ENCODE data around the gene NPR1. TPM values are rescaled to one million over a fixed set of nuclear protein-coding genes. Genes with fewer than 3 reads are reported as not detected.

Gene NPR1
- polyA plus RNA-seq, 2 of the 4 experiments (the other 2 are of a cell fraction), result 0.39 to 1.9 TPM

DNA sequence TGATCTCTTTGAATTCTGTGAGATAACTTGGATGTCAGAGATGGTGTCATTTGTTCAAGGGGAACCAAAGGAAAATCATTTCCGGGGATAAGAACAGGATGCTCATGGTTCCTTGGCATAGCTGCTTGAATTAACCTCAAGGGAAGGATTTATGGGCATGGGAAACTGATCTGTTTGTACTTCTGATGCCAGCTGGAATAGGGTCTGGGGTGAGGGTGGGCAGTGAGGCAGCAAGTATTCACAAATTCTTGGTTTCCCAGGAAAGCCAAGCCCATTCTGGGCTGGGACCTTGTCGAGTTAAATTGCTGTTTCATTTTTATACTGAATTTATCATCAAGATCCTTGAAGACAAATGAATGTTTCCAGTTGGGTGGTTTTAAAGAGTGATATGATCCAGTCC lies 63.5 kb downstream of the NPR1 start:
- 74% methylated on average over 2 of the region's 2 CpGs for WGBS (ENCODE audit: missing lambda C conversion rate)
- no peak for FAIRE-seq
- peak overlapping the region in 1 of 2 experiments; percentile 74; a peak in 4 of 6 replicates for H3K27ac ChIP-seq
- H3K4me2 ChIP-seq, result peak overlapping the region; percentile 61
- CTCF ChIA-PET, result interaction anchor here (0.5 to 3.2 kb wide), 5 partner anchors 8 to 204 kb away, joined by 3 to 19 read pairs (median 4); partner anchors contain the start of genes DENND4B and NPR1
- H3K4me3 ChIP-seq, result no peak overlapping the region
- no peak for DNase-seq (ENCODE audit: low read depth in 1 of 2, low spot score in 1 of 2)
- H3K9me3 ChIP-seq, result no peaks in the 10 kb centered on the region
- ATAC-seq, result no peak
- TF ChIP-seq HOXA7 (CRISPR knock-in tag; IDR thresholded peaks at IDR 0.05) (no peak), NPAS2 (CRISPR knock-in tag; IDR thresholded peaks at IDR 0.05; ENCODE audit: borderline replicate concordance) (no peak), FOXS1 (CRISPR knock-in tag; IDR thresholded peaks at IDR 0.05) (no peak), MAFK (IDR thresholded peaks at IDR 0.05; ENCODE audit: partially characterized antibody) (no peak), JUNB (IDR thresholded peaks at IDR 0.05) (no peak), GATA3 (IDR thresholded peaks at IDR 0.05; ENCODE audit: borderline replicate concordance) (no peak), ZSCAN20 (CRISPR knock-in tag; IDR thresholded peaks at IDR 0.05) (no peak), EHF (CRISPR knock-in tag; IDR thresholded peaks at IDR 0.05) (no peak), MAZ (IDR thresholded peaks at IDR 0.05; ENCODE audit: borderline replicate concordance, low read depth, low read length) (no peak), RFX5 (IDR thresholded peaks at IDR 0.05) (no peak)
- TF ChIP-seq, protein P1, sequence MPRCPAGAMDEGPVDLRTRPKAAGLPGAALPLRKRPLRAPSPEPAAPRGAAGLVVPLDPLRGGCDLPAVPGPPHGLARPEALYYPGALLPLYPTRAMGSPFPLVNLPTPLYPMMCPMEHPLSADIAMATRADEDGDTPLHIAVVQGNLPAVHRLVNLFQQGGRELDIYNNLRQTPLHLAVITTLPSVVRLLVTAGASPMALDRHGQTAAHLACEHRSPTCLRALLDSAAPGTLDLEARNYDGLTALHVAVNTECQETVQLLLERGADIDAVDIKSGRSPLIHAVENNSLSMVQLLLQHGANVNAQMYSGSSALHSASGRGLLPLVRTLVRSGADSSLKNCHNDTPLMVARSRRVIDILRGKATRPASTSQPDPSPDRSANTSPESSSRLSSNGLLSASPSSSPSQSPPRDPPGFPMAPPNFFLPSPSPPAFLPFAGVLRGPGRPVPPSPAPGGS (IDR thresholded peaks at IDR 0.05), result no peak
- TF ChIP-seq, protein P2, sequence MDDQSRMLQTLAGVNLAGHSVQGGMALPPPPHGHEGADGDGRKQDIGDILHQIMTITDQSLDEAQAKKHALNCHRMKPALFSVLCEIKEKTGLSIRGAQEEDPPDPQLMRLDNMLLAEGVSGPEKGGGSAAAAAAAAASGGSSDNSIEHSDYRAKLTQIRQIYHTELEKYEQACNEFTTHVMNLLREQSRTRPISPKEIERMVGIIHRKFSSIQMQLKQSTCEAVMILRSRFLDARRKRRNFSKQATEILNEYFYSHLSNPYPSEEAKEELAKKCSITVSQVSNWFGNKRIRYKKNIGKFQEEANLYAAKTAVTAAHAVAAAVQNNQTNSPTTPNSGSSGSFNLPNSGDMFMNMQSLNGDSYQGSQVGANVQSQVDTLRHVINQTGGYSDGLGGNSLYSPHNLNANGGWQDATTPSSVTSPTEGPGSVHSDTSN (IDR thresholded peaks at IDR 0.05), result no peak
- TF ChIP-seq, protein P3, sequence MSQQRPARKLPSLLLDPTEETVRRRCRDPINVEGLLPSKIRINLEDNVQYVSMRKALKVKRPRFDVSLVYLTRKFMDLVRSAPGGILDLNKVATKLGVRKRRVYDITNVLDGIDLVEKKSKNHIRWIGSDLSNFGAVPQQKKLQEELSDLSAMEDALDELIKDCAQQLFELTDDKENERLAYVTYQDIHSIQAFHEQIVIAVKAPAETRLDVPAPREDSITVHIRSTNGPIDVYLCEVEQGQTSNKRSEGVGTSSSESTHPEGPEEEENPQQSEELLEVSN (IDR thresholded peaks at IDR 0.05; ENCODE audit: borderline replicate concordance, low read depth), result no peak
- TF ChIP-seq, protein P4, sequence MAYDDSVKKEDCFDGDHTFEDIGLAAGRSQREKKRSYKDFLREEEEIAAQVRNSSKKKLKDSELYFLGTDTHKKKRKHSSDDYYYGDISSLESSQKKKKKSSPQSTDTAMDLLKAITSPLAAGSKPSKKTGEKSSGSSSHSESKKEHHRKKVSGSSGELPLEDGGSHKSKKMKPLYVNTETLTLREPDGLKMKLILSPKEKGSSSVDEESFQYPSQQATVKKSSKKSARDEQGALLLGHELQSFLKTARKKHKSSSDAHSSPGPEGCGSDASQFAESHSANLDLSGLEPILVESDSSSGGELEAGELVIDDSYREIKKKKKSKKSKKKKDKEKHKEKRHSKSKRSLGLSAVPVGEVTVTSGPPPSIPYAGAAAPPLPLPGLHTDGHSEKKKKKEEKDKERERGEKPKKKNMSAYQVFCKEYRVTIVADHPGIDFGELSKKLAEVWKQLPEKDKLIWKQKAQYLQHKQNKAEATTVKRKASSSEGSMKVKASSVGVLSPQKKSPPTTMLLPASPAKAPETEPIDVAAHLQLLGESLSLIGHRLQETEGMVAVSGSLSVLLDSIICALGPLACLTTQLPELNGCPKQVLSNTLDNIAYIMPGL (CRISPR knock-in tag; IDR thresholded peaks at IDR 0.05; ENCODE audit: borderline replicate concordance), result no peak
- POLR2A ChIA-PET, result no interaction called here
- peaks cover 23% of the 10 kb centered on the region for H3K4me1 ChIP-seq

DNA sequence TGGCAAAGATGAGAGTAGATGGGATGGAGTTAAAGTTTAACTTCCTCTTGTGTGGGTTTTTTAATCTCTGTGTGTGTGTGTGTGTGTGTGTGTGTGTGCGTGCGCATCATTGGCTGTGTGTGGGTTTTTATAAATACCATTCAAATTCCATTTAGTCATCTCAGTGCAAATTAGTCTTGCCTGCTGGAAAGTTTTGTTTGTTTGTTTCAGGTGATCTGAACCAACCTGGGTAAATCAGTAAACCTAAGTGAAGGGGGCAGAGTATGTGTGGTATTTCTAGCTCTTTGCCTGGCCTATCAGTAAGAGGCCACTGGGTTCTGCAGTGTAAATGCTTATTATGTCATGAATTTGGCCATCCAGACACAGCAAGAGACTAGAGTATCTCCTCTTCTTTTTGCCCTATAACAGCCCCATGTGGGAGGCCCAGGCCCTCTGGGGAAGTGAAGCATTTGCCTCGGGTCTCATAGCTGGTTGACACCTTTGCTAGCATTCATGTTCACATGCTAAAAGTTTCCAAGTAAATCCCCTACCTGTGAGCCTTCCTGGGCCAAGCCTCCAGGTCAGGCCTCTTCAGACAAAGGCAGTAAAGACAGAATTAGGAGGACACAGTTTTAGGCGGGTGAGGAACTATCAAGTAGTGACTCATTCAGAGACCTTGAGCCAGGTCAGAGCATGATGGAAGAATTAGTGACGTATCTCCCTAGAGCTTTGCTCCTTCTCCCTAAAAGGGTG lies 64.1 kb downstream of the NPR1 start:
- TF ChIP-seq RNF2 (IDR thresholded peaks at IDR 0.05; ENCODE audit: borderline replicate concordance, low read depth), result no peak
- no peak for TF ChIP-seq BHLHE40 (IDR thresholded peaks at IDR 0.05; ENCODE audit: low read depth, low read length)
- no peak for TF ChIP-seq FOSL2 (IDR thresholded peaks at IDR 0.05)
- TF ChIP-seq FOSL2 (CRISPR knock-in tag; IDR thresholded peaks at IDR 0.05), result peak; percentile 17; the same call in 1 of the 2 replicates
- TF ChIP-seq, protein P5, sequence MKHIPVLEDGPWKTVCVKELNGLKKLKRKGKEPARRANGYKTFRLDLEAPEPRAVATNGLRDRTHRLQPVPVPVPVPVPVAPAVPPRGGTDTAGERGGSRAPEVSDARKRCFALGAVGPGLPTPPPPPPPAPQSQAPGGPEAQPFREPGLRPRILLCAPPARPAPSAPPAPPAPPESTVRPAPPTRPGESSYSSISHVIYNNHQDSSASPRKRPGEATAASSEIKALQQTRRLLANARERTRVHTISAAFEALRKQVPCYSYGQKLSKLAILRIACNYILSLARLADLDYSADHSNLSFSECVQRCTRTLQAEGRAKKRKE (CRISPR knock-in tag; IDR thresholded peaks at IDR 0.05; ENCODE audit: low read depth), result no peak
- POLR2A ChIA-PET, result no interaction called here
- Histone ChIP-seq H3K4me3 (no peak overlapping the region), H3K4me2 (peak overlapping the region; percentile 61), H3K9me3 (no peaks in the 10 kb centered on the region), H3K4me1 (peaks cover 23% of the 10 kb centered on the region), H3K27ac (peak overlapping the region in 1 of 2 experiments; percentile 74; a peak in 3 of 6 replicates)
- CTCF ChIA-PET, result interaction anchor here (0.5 to 3.2 kb wide), 7 partner anchors 10 to 390 kb away, joined by 3 to 19 read pairs (median 4); partner anchors contain the start of genes DENND4B and NPR1
- WGBS (ENCODE audit: missing lambda C conversion rate), result 63% methylated on average over 5 of the region's 5 CpGs
- ATAC-seq (peak; percentile 19 to 54; a peak in 3 of 6 replicates), DNase-seq (ENCODE audit: low read depth in 1 of 2, low spot score in 1 of 2) (peak in 1 of 2 experiments; percentile 39), FAIRE-seq (no peak)

Small RNA genes lying within 50 kb of the gene (small RNA-seq; reads per million reads assigned to genes)
- gene MIR8083, result 0 reads per million in 6 experiments
- 0 reads per million in 6 experiments for gene RF00019
- 0 reads per million in 6 experiments for gene RN7SL372P

Other genes starting within 250 kb of the NPR1 start
- gene S100A7, start 218.0 kb upstream of the NPR1 start, polyA plus RNA-seq (2011; rRNA removed), result not detected in 2 replicates
- gene S100A7, start 218.0 kb upstream of the NPR1 start, polyA plus RNA-seq (2017; fragmentation: RNase III; extraction: RNeasy Plus Mini Kit Qiagen cat#74134 plus additional on column Dnase treatment), result not detected in 3 replicates
- gene S100A6, start 142.7 kb upstream of the NPR1 start, polyA plus RNA-seq (2011; rRNA removed), result 898 and 1,226 TPM in 2 replicates
- 2,810 to 4,567 TPM (median 3,552 TPM) in 3 replicates for gene S100A6, start 142.7 kb upstream of the NPR1 start, polyA plus RNA-seq (2017; fragmentation: RNase III; extraction: RNeasy Plus Mini Kit Qiagen cat#74134 plus additional on column Dnase treatment)
- 0.48 and 0.68 TPM in 2 replicates for gene S100A5, start 137.8 kb upstream of the NPR1 start, polyA plus RNA-seq (2011; rRNA removed)
- gene S100A5, start 137.8 kb upstream of the NPR1 start, polyA plus RNA-seq (2017; fragmentation: RNase III; extraction: RNeasy Plus Mini Kit Qiagen cat#74134 plus additional on column Dnase treatment), result 0.17 to 0.57 TPM (median 0.45 TPM) in 3 replicates
- gene S100A4, start 132.9 kb upstream of the NPR1 start, polyA plus RNA-seq (2011; rRNA removed), result 590 and 814 TPM in 2 replicates
- gene S100A4, start 132.9 kb upstream of the NPR1 start, polyA plus RNA-seq (2017; fragmentation: RNase III; extraction: RNeasy Plus Mini Kit Qiagen cat#74134 plus additional on column Dnase treatment), result 2,180 to 3,189 TPM (median 2,584 TPM) in 3 replicates
- gene S100A3, start 129.4 kb upstream of the NPR1 start, polyA plus RNA-seq (2011; rRNA removed), result 25.0 and 25.4 TPM in 2 replicates
- gene S100A3, start 129.4 kb upstream of the NPR1 start, polyA plus RNA-seq (2017; fragmentation: RNase III; extraction: RNeasy Plus Mini Kit Qiagen cat#74134 plus additional on column Dnase treatment), result 71.1 to 88.9 TPM (median 74.0 TPM) in 3 replicates
- gene S100A2, start 112.8 kb upstream of the NPR1 start, polyA plus RNA-seq (2011; rRNA removed), result 5.1 and 6.0 TPM in 2 replicates
- 13.4 to 19.5 TPM (median 15.9 TPM) in 3 replicates for gene S100A2, start 112.8 kb upstream of the NPR1 start, polyA plus RNA-seq (2017; fragmentation: RNase III; extraction: RNeasy Plus Mini Kit Qiagen cat#74134 plus additional on column Dnase treatment)
- gene S100A16, start 65.6 kb upstream of the NPR1 start, polyA plus RNA-seq (2011; rRNA removed), result 270 and 294 TPM in 2 replicates
- gene S100A16, start 65.6 kb upstream of the NPR1 start, polyA plus RNA-seq (2017; fragmentation: RNase III; extraction: RNeasy Plus Mini Kit Qiagen cat#74134 plus additional on column Dnase treatment), result 259 to 298 TPM (median 290 TPM) in 3 replicates
- gene S100A14, start 62.4 kb upstream of the NPR1 start, polyA plus RNA-seq (2011; rRNA removed), result 0.21 and 0.65 TPM in 2 replicates
- 0.16 to 0.21 TPM (median 0.21 TPM) in 3 replicates for gene S100A14, start 62.4 kb upstream of the NPR1 start, polyA plus RNA-seq (2017; fragmentation: RNase III; extraction: RNeasy Plus Mini Kit Qiagen cat#74134 plus additional on column Dnase treatment)
- 98.9 and 113 TPM in 2 replicates for gene S100A13, start 51.2 kb upstream of the NPR1 start, polyA plus RNA-seq (2011; rRNA removed)
- 107 to 146 TPM (median 129 TPM) in 3 replicates for gene S100A13, start 51.2 kb upstream of the NPR1 start, polyA plus RNA-seq (2017; fragmentation: RNase III; extraction: RNeasy Plus Mini Kit Qiagen cat#74134 plus additional on column Dnase treatment)
- gene S100A1, start 50.3 kb upstream of the NPR1 start, polyA plus RNA-seq (2011; rRNA removed), result 0.52 and 0.59 TPM in 2 replicates
- 0.67 to 0.97 TPM (median 0.88 TPM) in 3 replicates for gene S100A1, start 50.3 kb upstream of the NPR1 start, polyA plus RNA-seq (2017; fragmentation: RNase III; extraction: RNeasy Plus Mini Kit Qiagen cat#74134 plus additional on column Dnase treatment)
- gene CHTOP, start 44.6 kb upstream of the NPR1 start, polyA plus RNA-seq (2011; rRNA removed), result 81.6 and 98.1 TPM in 2 replicates
- 76.1 to 87.8 TPM (median 79.2 TPM) in 3 replicates for gene CHTOP, start 44.6 kb upstream of the NPR1 start, polyA plus RNA-seq (2017; fragmentation: RNase III; extraction: RNeasy Plus Mini Kit Qiagen cat#74134 plus additional on column Dnase treatment)
- 70.1 and 71.4 TPM in 2 replicates for gene SNAPIN, start 20.0 kb upstream of the NPR1 start, polyA plus RNA-seq (2011; rRNA removed)
- gene SNAPIN, start 20.0 kb upstream of the NPR1 start, polyA plus RNA-seq (2017; fragmentation: RNase III; extraction: RNeasy Plus Mini Kit Qiagen cat#74134 plus additional on column Dnase treatment), result 46.6 to 52.6 TPM (median 50.5 TPM) in 3 replicates
- gene ILF2, start 7.7 kb upstream of the NPR1 start, polyA plus RNA-seq (2011; rRNA removed), result 285 and 339 TPM in 2 replicates
- 245 to 257 TPM (median 249 TPM) in 3 replicates for gene ILF2, start 7.7 kb upstream of the NPR1 start, polyA plus RNA-seq (2017; fragmentation: RNase III; extraction: RNeasy Plus Mini Kit Qiagen cat#74134 plus additional on column Dnase treatment)
- gene INTS3, start 49.4 kb downstream of the NPR1 start, polyA plus RNA-seq (2011; rRNA removed), result 34.1 and 44.0 TPM in 2 replicates
- gene INTS3, start 49.4 kb downstream of the NPR1 start, polyA plus RNA-seq (2017; fragmentation: RNase III; extraction: RNeasy Plus Mini Kit Qiagen cat#74134 plus additional on column Dnase treatment), result 21.5 to 25.1 TPM (median 23.5 TPM) in 3 replicates
- 1.3 TPM in 2 replicates for gene SLC27A3, start 96.7 kb downstream of the NPR1 start, polyA plus RNA-seq (2011; rRNA removed)
- gene SLC27A3, start 96.7 kb downstream of the NPR1 start, polyA plus RNA-seq (2017; fragmentation: RNase III; extraction: RNeasy Plus Mini Kit Qiagen cat#74134 plus additional on column Dnase treatment), result 1.8 to 2.7 TPM (median 2.1 TPM) in 3 replicates
- gene GATAD2B, start 244.3 kb downstream of the NPR1 start, polyA plus RNA-seq (2011; rRNA removed), result 4.9 and 11.5 TPM in 2 replicates
- gene GATAD2B, start 244.3 kb downstream of the NPR1 start, polyA plus RNA-seq (2017; fragmentation: RNase III; extraction: RNeasy Plus Mini Kit Qiagen cat#74134 plus additional on column Dnase treatment), result 7.2 to 8.9 TPM (median 8.2 TPM) in 3 replicates